ENCODE data around the gene MARCHF7. TPM values are rescaled to one million over a fixed set of nuclear protein-coding genes. Genes with fewer than 3 reads are reported as not detected.
"Not testable (repeated sequence)": the region's sequence is repeated elsewhere in the genome, so short reads cannot be mapped to it uniquely, and the experiment has no call there.

The MARCHF7 gene, protein sequence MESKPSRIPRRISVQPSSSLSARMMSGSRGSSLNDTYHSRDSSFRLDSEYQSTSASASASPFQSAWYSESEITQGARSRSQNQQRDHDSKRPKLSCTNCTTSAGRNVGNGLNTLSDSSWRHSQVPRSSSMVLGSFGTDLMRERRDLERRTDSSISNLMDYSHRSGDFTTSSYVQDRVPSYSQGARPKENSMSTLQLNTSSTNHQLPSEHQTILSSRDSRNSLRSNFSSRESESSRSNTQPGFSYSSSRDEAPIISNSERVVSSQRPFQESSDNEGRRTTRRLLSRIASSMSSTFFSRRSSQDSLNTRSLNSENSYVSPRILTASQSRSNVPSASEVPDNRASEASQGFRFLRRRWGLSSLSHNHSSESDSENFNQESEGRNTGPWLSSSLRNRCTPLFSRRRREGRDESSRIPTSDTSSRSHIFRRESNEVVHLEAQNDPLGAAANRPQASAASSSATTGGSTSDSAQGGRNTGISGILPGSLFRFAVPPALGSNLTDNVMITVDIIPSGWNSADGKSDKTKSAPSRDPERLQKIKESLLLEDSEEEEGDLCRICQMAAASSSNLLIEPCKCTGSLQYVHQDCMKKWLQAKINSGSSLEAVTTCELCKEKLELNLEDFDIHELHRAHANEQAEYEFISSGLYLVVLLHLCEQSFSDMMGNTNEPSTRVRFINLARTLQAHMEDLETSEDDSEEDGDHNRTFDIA
- total RNA-seq, result 10 to 100 TPM; 81.3 to 88.1 TPM
- 10 to 100 TPM; 30.3 to 47.4 TPM for polyA plus RNA-seq
- long read RNA-seq, donor 1, partial matches to known transcripts, result 13 of 30 reads
- long read RNA-seq, donor 1, other reads (novel, unspliced or antisense), result 17 of 30 reads
- long read RNA-seq, donor 2, full-length matches to known transcripts, result 13 of 60 reads
- long read RNA-seq, donor 2, partial matches to known transcripts, result 6 of 60 reads
- long read RNA-seq, donor 2, other reads (novel, unspliced or antisense), result 41 of 60 reads

DNA sequence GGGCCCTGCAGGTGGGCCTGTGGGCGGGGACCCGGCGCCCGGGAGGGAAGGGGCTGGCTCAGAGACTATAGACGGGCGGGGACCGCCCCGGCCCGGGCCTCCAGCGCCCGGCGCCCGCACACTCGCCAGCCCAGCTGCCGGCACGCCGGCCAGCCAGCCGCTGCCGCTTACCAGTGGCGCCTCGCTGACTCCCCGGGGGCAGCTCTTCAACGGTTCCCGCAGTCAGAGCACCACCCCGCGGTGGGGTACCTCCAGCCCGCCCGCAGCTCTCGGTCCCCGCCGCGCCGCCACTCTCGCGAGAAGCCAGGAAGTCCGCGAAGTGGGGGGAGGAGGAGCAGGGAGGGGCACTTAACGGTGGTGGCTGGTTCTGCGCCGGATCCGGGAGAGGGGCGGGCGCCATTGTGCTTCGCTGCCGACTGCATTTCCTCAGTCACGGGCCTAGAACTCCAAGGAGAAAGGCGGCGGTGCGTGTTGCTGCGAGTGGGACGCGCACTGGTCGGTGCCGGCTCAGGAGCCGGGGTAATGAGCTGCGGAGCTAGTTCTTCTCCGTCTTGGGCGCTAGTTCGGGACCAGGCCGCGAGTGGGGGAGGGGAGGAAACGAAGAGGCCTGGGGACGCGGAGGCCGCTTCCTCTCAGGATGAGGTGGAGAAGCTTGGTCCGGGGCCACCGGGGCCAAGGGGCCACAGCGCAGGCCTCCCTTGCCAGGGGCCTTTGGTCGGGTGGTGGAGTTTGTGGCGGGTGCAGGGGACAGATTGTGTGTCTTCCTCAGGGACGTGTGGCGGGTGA, at the start of gene MARCHF7:
TSS of gene MARCHF7 (plus strand) at position 364 of the 786 bp plus-strand sequence. CDS start 16,517 bp downstream, outside the sequence.
- peak; percentile 98 to 99 for DNase-seq
- Histone ChIP-seq H3K9me3 (ENCODE audit: control insufficient read depth, low read length) (no peaks in the 10 kb centered on the region), H3K27me3 (ENCODE audit: control insufficient read depth in 1 of 2, insufficient read depth in 2 of 2, low read length in 1 of 2) (no peaks in the 10 kb centered on the region), H3K4me1 (ENCODE audit: control insufficient read depth in 1 of 2, insufficient read depth in 2 of 2, low read length in 2 of 2) (peaks cover 0 to 4% of the 10 kb centered on the region in 2 donors), H3K4me3 (ENCODE audit: low read length in 2 of 2) (peak within 1 kb of the TSS; percentile 74 to 81), H3K27ac (ENCODE audit: low read depth in 1 of 2, low read length in 2 of 2) (peak within 1 kb of the TSS; percentile 78 to 89), H3K36me3 (ENCODE audit: control insufficient read depth in 1 of 2, insufficient read depth in 2 of 2, low read length in 1 of 2) (no peaks in the 10 kb centered on the region)
- intact Hi-C loops (cut with DNase I), result loop anchor here (1.0 to 5.0 kb wide), 2 partner anchors 95 to 97 kb away; partner anchors contain the start of gene BAZ2B (in 1 of the 2)
- WGBS, 2 donors, result 0 to 1% methylated on average over 62 to 72 of the region's 72 CpGs
- peak; percentile 100 for ATAC-seq (ENCODE audit: low FRiP score)

DNA sequence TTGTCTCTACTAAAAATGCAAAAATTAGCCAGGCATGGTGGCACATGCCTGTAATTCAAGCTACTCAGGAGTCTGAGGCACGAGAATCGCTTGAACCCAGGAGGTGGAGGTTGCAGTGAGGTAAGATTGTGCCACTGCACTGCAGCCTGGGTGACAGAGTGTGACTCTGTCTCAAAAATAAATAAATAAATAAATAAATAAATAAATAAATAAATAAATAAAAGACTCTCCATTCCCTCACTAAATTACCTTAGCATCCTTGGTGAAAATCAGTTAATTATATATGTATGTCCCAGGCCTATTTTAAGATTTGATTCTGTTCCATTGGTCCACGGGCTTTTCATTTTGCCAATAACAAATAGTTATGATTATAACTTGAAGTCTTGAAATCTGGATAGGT, 44.9 kb upstream of the MARCHF7 start:
- H3K27me3 ChIP-seq (ENCODE audit: control insufficient read depth in 1 of 2, insufficient read depth in 2 of 2, low read length in 1 of 2); DNase-seq; H3K36me3 ChIP-seq (ENCODE audit: control insufficient read depth in 1 of 2, insufficient read depth in 2 of 2, low read length in 1 of 2); H3K9me3 ChIP-seq (ENCODE audit: control insufficient read depth, low read length); H3K4me1 ChIP-seq (ENCODE audit: control insufficient read depth in 1 of 2, insufficient read depth in 2 of 2, low read length in 2 of 2); H3K4me3 ChIP-seq (ENCODE audit: low read length in 2 of 2); H3K27ac ChIP-seq (ENCODE audit: low read depth in 1 of 2, low read length in 2 of 2); ATAC-seq (ENCODE audit: low FRiP score); intact Hi-C loops (cut with DNase I): not testable (repeated sequence)
- 98% methylated on average over 3 of the region's 3 CpGs for WGBS, 2 donors

DNA sequence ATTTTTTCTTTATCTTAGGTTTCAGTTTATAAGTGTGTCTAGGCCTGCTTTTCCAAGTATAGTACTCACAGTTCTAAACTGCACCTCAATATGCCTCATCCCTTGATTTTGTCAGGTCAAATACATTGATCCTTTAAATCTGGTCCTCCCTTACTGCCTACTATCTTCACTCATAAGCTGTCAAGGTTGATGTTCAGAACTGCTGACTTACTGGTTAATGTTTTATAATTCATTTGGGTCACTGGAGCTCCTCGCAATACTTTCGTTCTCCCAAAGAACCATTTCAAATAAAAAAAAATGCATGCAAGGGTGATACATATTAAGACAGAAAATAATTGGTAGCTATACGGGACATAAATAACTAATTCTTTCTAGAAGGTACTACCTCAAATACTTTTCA, 41.3 kb upstream of the MARCHF7 start:
- H3K27ac ChIP-seq (ENCODE audit: low read depth in 1 of 2, low read length in 2 of 2), result no peak overlapping the region
- no peaks in the 10 kb centered on the region for H3K9me3 ChIP-seq (ENCODE audit: control insufficient read depth, low read length)
- H3K36me3 ChIP-seq (ENCODE audit: control insufficient read depth in 1 of 2, insufficient read depth in 2 of 2, low read length in 1 of 2), result no peaks in the 10 kb centered on the region
- DNase-seq (no peak), ATAC-seq (ENCODE audit: low FRiP score) (no peak)
- H3K27me3 ChIP-seq (ENCODE audit: control insufficient read depth in 1 of 2, insufficient read depth in 2 of 2, low read length in 1 of 2), result no peaks in the 10 kb centered on the region
- intact Hi-C loops (cut with DNase I), result no loop called here
- H3K4me1 ChIP-seq (ENCODE audit: control insufficient read depth in 1 of 2, insufficient read depth in 2 of 2, low read length in 2 of 2), result no peaks in the 10 kb centered on the region
- H3K4me3 ChIP-seq (ENCODE audit: low read length in 2 of 2), result no peak overlapping the region
- WGBS, 2 donors, result 95 to 97% methylated on average over 3 of the region's 3 CpGs

DNA sequence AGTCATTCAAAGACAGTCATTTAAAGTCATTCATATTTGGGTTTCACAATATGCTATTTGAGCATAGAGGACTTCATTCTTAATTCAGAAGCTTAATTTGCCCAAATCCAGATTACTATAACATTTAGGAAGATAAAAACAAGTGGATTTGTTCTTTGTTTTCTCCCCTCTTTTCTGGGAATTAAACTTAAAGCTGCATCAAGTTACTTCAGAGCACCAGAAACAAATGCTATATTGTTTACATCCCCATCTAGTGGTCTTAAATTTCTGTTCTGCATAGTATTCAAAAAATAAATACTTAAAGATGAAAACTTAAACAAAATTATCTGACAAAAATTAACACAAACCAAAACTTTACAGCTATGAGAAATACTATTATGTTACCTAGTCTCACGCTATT, 34.7 kb upstream of the MARCHF7 start:
- H3K9me3 ChIP-seq (ENCODE audit: control insufficient read depth, low read length), result no peaks in the 10 kb centered on the region
- 92 to 98% methylated on average over 1 of the region's 1 CpG for WGBS, 2 donors
- H3K27ac ChIP-seq (ENCODE audit: low read depth in 1 of 2, low read length in 2 of 2), result no peak overlapping the region
- H3K4me1 ChIP-seq (ENCODE audit: control insufficient read depth in 1 of 2, insufficient read depth in 2 of 2, low read length in 2 of 2), result no peaks in the 10 kb centered on the region
- H3K4me3 ChIP-seq (ENCODE audit: low read length in 2 of 2), result no peak overlapping the region
- no peaks in the 10 kb centered on the region for H3K36me3 ChIP-seq (ENCODE audit: control insufficient read depth in 1 of 2, insufficient read depth in 2 of 2, low read length in 1 of 2)
- intact Hi-C loops (cut with DNase I), result no loop called here
- DNase-seq, result no peak
- no peak for ATAC-seq (ENCODE audit: low FRiP score)
- H3K27me3 ChIP-seq (ENCODE audit: control insufficient read depth in 1 of 2, insufficient read depth in 2 of 2, low read length in 1 of 2), result no peaks in the 10 kb centered on the region

DNA sequence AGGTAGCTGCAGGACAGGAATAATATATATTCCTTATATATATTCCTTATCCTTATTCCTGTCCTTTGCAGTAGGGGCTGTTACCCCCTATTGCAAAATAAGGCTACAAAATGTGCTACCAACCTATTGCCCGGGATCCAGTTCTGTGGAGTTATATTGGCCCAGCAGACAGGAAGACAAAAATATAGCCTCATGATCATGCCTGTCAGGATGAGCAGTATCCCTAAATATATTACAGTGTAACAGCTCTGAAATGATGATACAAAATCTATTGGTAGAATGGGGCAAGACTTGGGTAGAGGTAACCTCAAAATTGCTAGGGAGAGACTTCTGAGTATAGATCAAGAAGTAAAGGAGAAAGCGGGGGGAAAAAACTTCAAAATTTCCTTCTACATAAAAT, 31.6 kb upstream of the MARCHF7 start:
- WGBS, 2 donors, result 94 to 97% methylated on average over 2 of the region's 2 CpGs
- intact Hi-C loops (cut with DNase I), result no loop called here
- DNase-seq (no peak), ATAC-seq (ENCODE audit: low FRiP score) (no peak)
- H3K27me3 ChIP-seq (ENCODE audit: control insufficient read depth in 1 of 2, insufficient read depth in 2 of 2, low read length in 1 of 2), result no peaks in the 10 kb centered on the region
- no peaks in the 10 kb centered on the region for H3K9me3 ChIP-seq (ENCODE audit: control insufficient read depth, low read length)
- no peak overlapping the region for H3K27ac ChIP-seq (ENCODE audit: low read depth in 1 of 2, low read length in 2 of 2)
- no peaks in the 10 kb centered on the region for H3K36me3 ChIP-seq (ENCODE audit: control insufficient read depth in 1 of 2, insufficient read depth in 2 of 2, low read length in 1 of 2)
- no peaks in the 10 kb centered on the region for H3K4me1 ChIP-seq (ENCODE audit: control insufficient read depth in 1 of 2, insufficient read depth in 2 of 2, low read length in 2 of 2)
- H3K4me3 ChIP-seq (ENCODE audit: low read length in 2 of 2), result no peak overlapping the region

DNA sequence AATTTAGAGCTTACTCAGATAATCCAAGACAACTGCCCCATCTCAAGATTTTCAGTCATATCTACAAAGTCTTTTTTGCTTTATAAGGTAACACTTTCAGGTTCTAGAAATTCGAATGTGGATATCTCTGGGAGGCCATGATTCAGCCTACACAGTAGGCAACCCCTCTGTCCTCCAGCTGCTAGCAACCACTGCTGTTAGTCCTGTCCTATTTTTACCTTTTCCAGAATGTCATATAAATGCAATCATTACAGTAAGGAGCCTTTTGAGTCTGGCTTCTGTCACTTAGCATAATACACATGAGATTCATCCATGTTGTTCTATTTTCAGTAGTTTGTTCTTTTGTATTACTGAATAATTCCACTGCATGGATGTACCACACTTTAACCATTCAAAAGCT, 28.5 kb upstream of the MARCHF7 start:
- ATAC-seq (ENCODE audit: low FRiP score) (no peak), DNase-seq (no peak)
- no peak overlapping the region for H3K27ac ChIP-seq (ENCODE audit: low read depth in 1 of 2, low read length in 2 of 2)
- intact Hi-C loops (cut with DNase I), result no loop called here
- 79 to 81% methylated on average over 1 of the region's 1 CpG for WGBS, 2 donors
- H3K4me1 ChIP-seq (ENCODE audit: control insufficient read depth in 1 of 2, insufficient read depth in 2 of 2, low read length in 2 of 2), result no peaks in the 10 kb centered on the region
- H3K27me3 ChIP-seq (ENCODE audit: control insufficient read depth in 1 of 2, insufficient read depth in 2 of 2, low read length in 1 of 2), result no peaks in the 10 kb centered on the region
- H3K9me3 ChIP-seq (ENCODE audit: control insufficient read depth, low read length), result no peaks in the 10 kb centered on the region
- H3K36me3 ChIP-seq (ENCODE audit: control insufficient read depth in 1 of 2, insufficient read depth in 2 of 2, low read length in 1 of 2), result no peaks in the 10 kb centered on the region
- H3K4me3 ChIP-seq (ENCODE audit: low read length in 2 of 2), result no peak overlapping the region

DNA sequence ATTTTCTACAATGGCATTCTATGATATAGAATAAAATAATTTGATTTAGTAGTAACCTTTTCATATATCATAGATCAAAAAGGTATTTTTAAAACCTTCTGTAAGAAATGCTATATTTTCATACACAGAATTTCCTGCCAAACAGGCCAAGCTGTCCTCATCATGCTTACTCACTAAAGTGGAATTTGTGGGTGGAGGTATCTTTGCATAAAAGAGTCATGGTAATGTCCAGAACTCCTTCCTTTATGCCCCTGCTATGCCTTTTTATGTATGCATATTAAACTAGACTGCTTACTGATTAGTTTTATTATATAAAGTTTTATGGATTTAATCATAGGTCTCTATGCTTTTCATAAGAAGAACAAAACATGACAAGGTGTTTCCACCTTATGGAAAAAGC, 27.5 kb upstream of the MARCHF7 start:
- no peaks in the 10 kb centered on the region for H3K36me3 ChIP-seq (ENCODE audit: control insufficient read depth in 1 of 2, insufficient read depth in 2 of 2, low read length in 1 of 2)
- no peak for ATAC-seq (ENCODE audit: low FRiP score)
- DNase-seq, result no peak
- intact Hi-C loops (cut with DNase I), result no loop called here
- no peak overlapping the region for H3K27ac ChIP-seq (ENCODE audit: low read depth in 1 of 2, low read length in 2 of 2)
- no peaks in the 10 kb centered on the region for H3K9me3 ChIP-seq (ENCODE audit: control insufficient read depth, low read length)
- no peaks in the 10 kb centered on the region for H3K4me1 ChIP-seq (ENCODE audit: control insufficient read depth in 1 of 2, insufficient read depth in 2 of 2, low read length in 2 of 2)
- H3K27me3 ChIP-seq (ENCODE audit: control insufficient read depth in 1 of 2, insufficient read depth in 2 of 2, low read length in 1 of 2), result no peaks in the 10 kb centered on the region
- no peak overlapping the region for H3K4me3 ChIP-seq (ENCODE audit: low read length in 2 of 2)

DNA sequence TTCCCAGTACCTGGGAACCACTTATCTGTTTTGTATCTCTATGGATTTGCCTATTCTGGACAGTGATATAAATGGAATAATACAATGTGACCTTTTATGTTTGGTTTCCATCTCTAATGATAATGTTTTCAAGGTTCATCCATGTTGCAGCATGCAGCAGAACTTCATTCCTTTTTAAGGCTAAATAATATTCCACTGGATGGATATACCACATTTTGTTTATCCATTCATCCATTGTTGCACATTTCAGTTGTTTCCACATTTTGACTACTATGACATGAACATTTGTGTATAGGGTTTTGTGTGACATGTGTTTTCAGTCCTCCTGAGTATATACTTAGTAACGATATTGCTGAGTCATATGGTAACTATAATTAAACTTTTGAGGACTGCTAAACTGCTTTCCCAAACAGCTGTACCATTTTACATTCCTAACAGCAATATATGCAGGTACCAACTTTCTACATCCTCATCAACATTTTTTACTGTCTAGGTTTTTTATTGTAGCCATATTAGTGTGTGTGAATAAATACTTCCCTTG, 17.7 kb upstream of the MARCHF7 start:
- Histone ChIP-seq H3K4me1 (ENCODE audit: control insufficient read depth in 1 of 2, insufficient read depth in 2 of 2, low read length in 2 of 2) (no peaks in the 10 kb centered on the region), H3K36me3 (ENCODE audit: control insufficient read depth in 1 of 2, insufficient read depth in 2 of 2, low read length in 1 of 2) (peaks cover 0 to 1% of the 10 kb centered on the region in 2 donors), H3K27ac (ENCODE audit: low read depth in 1 of 2, low read length in 2 of 2) (no peak overlapping the region), H3K27me3 (ENCODE audit: control insufficient read depth in 1 of 2, insufficient read depth in 2 of 2, low read length in 1 of 2) (no peaks in the 10 kb centered on the region), H3K4me3 (ENCODE audit: low read length in 2 of 2) (no peak overlapping the region), H3K9me3 (ENCODE audit: control insufficient read depth, low read length) (no peaks in the 10 kb centered on the region)
- intact Hi-C loops (cut with DNase I), result no loop called here
- DNase-seq (no peak), ATAC-seq (ENCODE audit: low FRiP score) (no peak)
- WGBS, 2 donors, result 93 to 95% methylated on average over 1 of the region's 1 CpG
